RWPE2 (cell line): ENCODE data around the gene PLXNA4.

Experiments used
- ATAC-seq: fragments of 200-7000 bp; cut with Tn5 transposase; 3 replicates; pipeline ENCODE4 v1.9.1; 2021; ENCODE audit warnings: low read depth
- DNase-seq: peaks from one replicate; pipeline ENCODE4 v3.0.0-alpha.2; 2020; ENCODE audit warnings: low spot score
- H3K27ac ChIP-seq: fragments of 450-650 bp; 2 replicates; pipeline ENCODE4 v1.5.1; 2017; ENCODE audit warnings: mild to moderate bottlenecking; ENCODE audit not compliant: poor library complexity, severe bottlenecking
- H3K27me3 ChIP-seq: fragments of 250-450 bp; sonication (Bioruptor Pico); 2 replicates; pipeline ENCODE4 v1.5.1; 2021; ENCODE audit warnings: mild to moderate bottlenecking, moderate library complexity; ENCODE audit not compliant: insufficient read depth, poor library complexity, severe bottlenecking
- H3K36me3 ChIP-seq: fragments of 250-450 bp; sonication (Bioruptor Pico); 2 replicates; pipeline ENCODE4 v1.5.1; 2020; ENCODE audit warnings: low read depth, mild to moderate bottlenecking, moderate library complexity
- H3K4me1 ChIP-seq: fragments of 250-450 bp; sonication (Bioruptor Pico); 2 replicates; pipeline ENCODE4 v1.5.1; 2021; ENCODE audit warnings: mild to moderate bottlenecking, moderate library complexity; ENCODE audit not compliant: insufficient read depth, poor library complexity, severe bottlenecking
- H3K4me3 ChIP-seq: fragments of 250-450 bp; sonication (Bioruptor Pico); 2 replicates; pipeline ENCODE4 v1.5.1; 2021; ENCODE audit warnings: mild to moderate bottlenecking, moderate library complexity; ENCODE audit not compliant: severe bottlenecking
- H3K9me3 ChIP-seq: fragments of 250-450 bp; sonication (Bioruptor Pico); 2 replicates; pipeline ENCODE4 v1.5.1; 2021; ENCODE audit warnings: mild to moderate bottlenecking, moderate library complexity; ENCODE audit not compliant: severe bottlenecking
- TF ChIP-seq, protein P1 (sequence below): fragments of 450-650 bp; IDR thresholded peaks from one replicate; pipeline ENCODE4 v1.5.1; 2017; ENCODE audit warnings: mild to moderate bottlenecking, moderate library complexity; ENCODE audit not compliant: poor library complexity, severe bottlenecking

PLXNA4 gene

DNA sequence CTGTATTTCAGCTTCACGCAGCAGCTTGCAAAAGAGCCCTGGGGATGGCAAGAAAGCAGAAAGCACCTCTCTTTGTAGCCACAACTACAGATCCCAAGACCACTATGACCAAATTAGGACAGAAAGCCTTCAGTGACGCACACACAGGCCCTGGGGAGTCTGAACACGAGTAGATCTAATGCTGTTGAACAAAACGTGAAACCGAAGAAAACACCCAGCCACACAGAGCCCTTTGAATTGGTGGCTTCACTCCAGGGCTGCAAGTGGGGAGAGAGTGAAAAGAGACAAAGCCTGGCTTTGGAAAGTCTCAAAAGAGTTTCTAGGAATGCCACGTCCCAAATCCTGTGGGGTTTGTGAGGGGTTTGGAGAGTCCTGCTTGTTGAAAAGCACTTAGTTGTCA, 28.4 kb downstream of the PLXNA4 start:
- Histone ChIP-seq H3K36me3 (no peaks in the 10 kb centered on the region), H3K27me3 (no peaks in the 10 kb centered on the region), H3K9me3 (no peaks in the 10 kb centered on the region), H3K4me1 (peaks cover 6% of the 10 kb centered on the region), H3K4me3 (no peak overlapping the region), H3K27ac (no peak overlapping the region)
- DNase-seq (no peak), ATAC-seq (no peak)
- TF ChIP-seq, protein P1, sequence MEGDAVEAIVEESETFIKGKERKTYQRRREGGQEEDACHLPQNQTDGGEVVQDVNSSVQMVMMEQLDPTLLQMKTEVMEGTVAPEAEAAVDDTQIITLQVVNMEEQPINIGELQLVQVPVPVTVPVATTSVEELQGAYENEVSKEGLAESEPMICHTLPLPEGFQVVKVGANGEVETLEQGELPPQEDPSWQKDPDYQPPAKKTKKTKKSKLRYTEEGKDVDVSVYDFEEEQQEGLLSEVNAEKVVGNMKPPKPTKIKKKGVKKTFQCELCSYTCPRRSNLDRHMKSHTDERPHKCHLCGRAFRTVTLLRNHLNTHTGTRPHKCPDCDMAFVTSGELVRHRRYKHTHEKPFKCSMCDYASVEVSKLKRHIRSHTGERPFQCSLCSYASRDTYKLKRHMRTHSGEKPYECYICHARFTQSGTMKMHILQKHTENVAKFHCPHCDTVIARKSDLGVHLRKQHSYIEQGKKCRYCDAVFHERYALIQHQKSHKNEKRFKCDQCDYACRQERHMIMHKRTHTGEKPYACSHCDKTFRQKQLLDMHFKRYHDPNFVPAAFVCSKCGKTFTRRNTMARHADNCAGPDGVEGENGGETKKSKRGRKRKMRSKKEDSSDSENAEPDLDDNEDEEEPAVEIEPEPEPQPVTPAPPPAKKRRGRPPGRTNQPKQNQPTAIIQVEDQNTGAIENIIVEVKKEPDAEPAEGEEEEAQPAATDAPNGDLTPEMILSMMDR, result no peak

- Histone ChIP-seq H3K4me1 (peaks cover 6% of the 10 kb centered on the region), H3K27me3 (no peaks in the 10 kb centered on the region), H3K36me3 (no peaks in the 10 kb centered on the region), H3K27ac (no peak overlapping the region), H3K9me3 (no peaks in the 10 kb centered on the region), H3K4me3 (no peak overlapping the region)
- no peak for ATAC-seq
- TF ChIP-seq, protein P1, result no peak
- no peak for DNase-seq
Measured at GRCh38 chr7:132546366-132547127, 29.7 kb downstream of the PLXNA4 start.

- no peaks in the 10 kb centered on the region for H3K36me3 ChIP-seq
- H3K27ac ChIP-seq, result no peak overlapping the region
- H3K27me3 ChIP-seq, result no peaks in the 10 kb centered on the region
- no peak for ATAC-seq
- H3K9me3 ChIP-seq, result no peaks in the 10 kb centered on the region
- no peak for DNase-seq
- no peak overlapping the region for H3K4me3 ChIP-seq
- TF ChIP-seq, protein P1, result no peak
- peaks cover 6% of the 10 kb centered on the region for H3K4me1 ChIP-seq
Measured at GRCh38 chr7:132545756-132546155, 30.5 kb downstream of the PLXNA4 start.

- no peaks in the 10 kb centered on the region for H3K27me3 ChIP-seq
- no peak for ATAC-seq
- TF ChIP-seq, protein P1, result no peak
- no peak overlapping the region for H3K27ac ChIP-seq
- H3K4me1 ChIP-seq, result peaks cover 6% of the 10 kb centered on the region
- no peak for DNase-seq
- H3K36me3 ChIP-seq, result no peaks in the 10 kb centered on the region
- H3K9me3 ChIP-seq, result no peaks in the 10 kb centered on the region
- H3K4me3 ChIP-seq, result no peak overlapping the region
Measured at GRCh38 chr7:132544999-132545398, 31.3 kb downstream of the PLXNA4 start.

- H3K4me3 ChIP-seq, result no peak overlapping the region
- peaks cover 4% of the 10 kb centered on the region for H3K4me1 ChIP-seq
- ATAC-seq (no peak), DNase-seq (no peak)
- no peaks in the 10 kb centered on the region for H3K36me3 ChIP-seq
- no peak overlapping the region for H3K27ac ChIP-seq
- TF ChIP-seq, protein P1, result no peak
- no peaks in the 10 kb centered on the region for H3K27me3 ChIP-seq
- no peaks in the 10 kb centered on the region for H3K9me3 ChIP-seq
Measured at GRCh38 chr7:132544025-132544424, 32.2 kb downstream of the PLXNA4 start.
